ENCODE measurements around the gene MPC1.
"Not testable (repeated sequence)": the region's sequence is repeated elsewhere in the genome, so short reads cannot be mapped to it uniquely, and the experiment has no call there.

Gene MPC1

GRCh38 chr6:166365221-166365620, 17.5 kb downstream of the MPC1 start:
- Histone ChIP-seq H3K4me3 (ENCODE audit: low read depth, low read length, poor library complexity, severe bottlenecking) (no peak overlapping the region), H3K27me3 (ENCODE audit: insufficient read depth, low read length) (no peaks in the 10 kb centered on the region), H3K4me1 (ENCODE audit: insufficient read depth, low read length, severe bottlenecking) (no peaks in the 10 kb centered on the region), H3K4me2 (ENCODE audit: low read length) (no peak overlapping the region), H3K9me2 (ENCODE audit: low read depth, low read length) (no peaks in the 10 kb centered on the region), H3K27ac (ENCODE audit: low read depth, low read length, poor library complexity, severe bottlenecking) (no peak overlapping the region), H3K9me3 (ENCODE audit: low read length) (no peaks in the 10 kb centered on the region), H4K20me1 (ENCODE audit: insufficient read depth, low read length) (no peaks in the 10 kb centered on the region), H3K79me2 (ENCODE audit: insufficient read depth, low read length) (no peaks in the 10 kb centered on the region), H3K36me3 (ENCODE audit: insufficient read depth, low read length) (0 out of 2 replicates have a peak, but pooled peaks cover 3% of the 10 kb centered on the region), H2AFZ (ENCODE audit: low read length) (no peak overlapping the region), H3K9ac (ENCODE audit: low read length) (no peak overlapping the region), H3F3A (ENCODE audit: insufficient read depth, low read length) (no peaks in the 10 kb centered on the region)
- no peak for TF ChIP-seq EZH2 (IDR thresholded peaks at IDR 0.05; ENCODE audit: borderline replicate concordance, low read length)
- TF ChIP-seq CTCF (IDR thresholded peaks at IDR 0.05; ENCODE audit: low read length) = no peak

- H3K9me3 ChIP-seq (ENCODE audit: low read length) = no peaks in the 10 kb centered on the region
- no peak overlapping the region for H3K9ac ChIP-seq (ENCODE audit: low read length)
- no peaks in the 10 kb centered on the region for H3K4me1 ChIP-seq (ENCODE audit: insufficient read depth, low read length, severe bottlenecking)
- no peaks in the 10 kb centered on the region for H3K9me2 ChIP-seq (ENCODE audit: low read depth, low read length)
- H3F3A ChIP-seq (ENCODE audit: insufficient read depth, low read length) = no peaks in the 10 kb centered on the region
- H3K79me2 ChIP-seq (ENCODE audit: insufficient read depth, low read length) = no peaks in the 10 kb centered on the region
- H3K4me2 ChIP-seq (ENCODE audit: low read length) = no peak overlapping the region
- H3K27ac ChIP-seq (ENCODE audit: low read depth, low read length, poor library complexity, severe bottlenecking) = no peak overlapping the region
- TF ChIP-seq CTCF (IDR thresholded peaks at IDR 0.05; ENCODE audit: low read length) = no peak
- no peak for TF ChIP-seq EZH2 (IDR thresholded peaks at IDR 0.05; ENCODE audit: borderline replicate concordance, low read length)
- H3K36me3 ChIP-seq (ENCODE audit: insufficient read depth, low read length) = 0 out of 2 replicates have a peak, but pooled peaks cover 3% of the 10 kb centered on the region
- H2AFZ ChIP-seq (ENCODE audit: low read length) = no peak overlapping the region
- no peak overlapping the region for H3K4me3 ChIP-seq (ENCODE audit: low read depth, low read length, poor library complexity, severe bottlenecking)
- no peaks in the 10 kb centered on the region for H3K27me3 ChIP-seq (ENCODE audit: insufficient read depth, low read length)
- H4K20me1 ChIP-seq (ENCODE audit: insufficient read depth, low read length) = no peaks in the 10 kb centered on the region
These were observed 18.3 kb downstream of the MPC1 start for GRCh38 chr6:166364456-166364855.

GRCh38 chr6:166362427-166362826, 20.3 kb downstream of the MPC1 start:
- H3K27me3 ChIP-seq (ENCODE audit: insufficient read depth, low read length); H3K4me2 ChIP-seq (ENCODE audit: low read length); H3K27ac ChIP-seq (ENCODE audit: low read depth, low read length, poor library complexity, severe bottlenecking); H2AFZ ChIP-seq (ENCODE audit: low read length); H3F3A ChIP-seq (ENCODE audit: insufficient read depth, low read length); H3K9me2 ChIP-seq (ENCODE audit: low read depth, low read length); H3K4me3 ChIP-seq (ENCODE audit: low read depth, low read length, poor library complexity, severe bottlenecking); H3K79me2 ChIP-seq (ENCODE audit: insufficient read depth, low read length); H3K9me3 ChIP-seq (ENCODE audit: low read length); H3K4me1 ChIP-seq (ENCODE audit: insufficient read depth, low read length, severe bottlenecking); H4K20me1 ChIP-seq (ENCODE audit: insufficient read depth, low read length); H3K36me3 ChIP-seq (ENCODE audit: insufficient read depth, low read length); H3K9ac ChIP-seq (ENCODE audit: low read length): not testable (repeated sequence)

- no peak overlapping the region for H3K27ac ChIP-seq (ENCODE audit: low read depth, low read length, poor library complexity, severe bottlenecking)
- no peak overlapping the region for H3K4me3 ChIP-seq (ENCODE audit: low read depth, low read length, poor library complexity, severe bottlenecking)
- 0 out of 2 replicates have a peak, but pooled peaks cover 3% of the 10 kb centered on the region for H3K36me3 ChIP-seq (ENCODE audit: insufficient read depth, low read length)
- H3F3A ChIP-seq (ENCODE audit: insufficient read depth, low read length) = no peaks in the 10 kb centered on the region
- no peaks in the 10 kb centered on the region for H3K27me3 ChIP-seq (ENCODE audit: insufficient read depth, low read length)
- no peaks in the 10 kb centered on the region for H3K9me3 ChIP-seq (ENCODE audit: low read length)
- H3K9me2 ChIP-seq (ENCODE audit: low read depth, low read length) = no peaks in the 10 kb centered on the region
- H3K79me2 ChIP-seq (ENCODE audit: insufficient read depth, low read length) = no peaks in the 10 kb centered on the region
- no peaks in the 10 kb centered on the region for H4K20me1 ChIP-seq (ENCODE audit: insufficient read depth, low read length)
- H2AFZ ChIP-seq (ENCODE audit: low read length) = no peak overlapping the region
- no peak overlapping the region for H3K9ac ChIP-seq (ENCODE audit: low read length)
- no peaks in the 10 kb centered on the region for H3K4me1 ChIP-seq (ENCODE audit: insufficient read depth, low read length, severe bottlenecking)
- H3K4me2 ChIP-seq (ENCODE audit: low read length) = no peak overlapping the region
- TF ChIP-seq CTCF (IDR thresholded peaks at IDR 0.05; ENCODE audit: low read length) (no peak), EZH2 (IDR thresholded peaks at IDR 0.05; ENCODE audit: borderline replicate concordance, low read length) (no peak)
These were observed 21.7 kb downstream of the MPC1 start for GRCh38 chr6:166361077-166361429.

All from OCI-LY1 (cell line).